Fibroblast of lung (primary cell): Measurements from ENCODE around the gene DTWD2.

Source experiments
- CTCF ChIP-seq, 2 donors: IDR thresholded peaks in 1 of 2; conservative IDR thresholded peaks in 1 of 2; 1 replicate in 1 of 2; 2 replicates in 1 of 2; pipeline ENCODE4 v1.5.1; 2011 to 2012; ENCODE audit warnings: low read length in 2 of 2, control low read depth in 1 of 2, inconsistent platforms in 1 of 2, low read depth in 1 of 2, mild to moderate bottlenecking in 1 of 2
- EZH2 ChIP-seq: IDR thresholded peaks from 2 replicates; pipeline ENCODE4 v1.5.1; 2012; ENCODE audit warnings: low read length, control low read depth, mild to moderate bottlenecking; ENCODE audit errors: missing control alignments

GRCh38 chr5:118788351-118788750 lies 200.0 kb downstream of the DTWD2 start:
- no peak for TF ChIP-seq CTCF (conservative IDR thresholded peaks at IDR 0.05 in 1 of 2, IDR thresholded peaks at IDR 0.05 in 1 of 2; ENCODE audit: low read depth in 1 of 2, low read length in 2 of 2)
- no peak for TF ChIP-seq EZH2
